K562 (cell line): Measurements from ENCODE around the gene TEX28. TPM values are rescaled to one million over a fixed set of nuclear protein-coding genes. Genes with fewer than 3 reads are reported as not detected.

Experiments used
- ATAC-seq: fragments of 200-7000 bp; cut with Tn5 transposase; 3 replicates; pipeline ENCODE4 v1.9.1; 2020; ENCODE audit warnings: moderate library complexity
- BruUV-seq: library from RNA; stranded (reverse); fragments of 400-500 nt; replicated peaks from 2 replicates; lab custom pipeline; 2021; lab: Mats Ljungman, UMichigan
- CTCF ChIA-PET: fragments of 300-600 bp; formaldehyde crosslinking; extraction: SDS; loops from one replicate; lab custom pipeline; 2021; ENCODE audit warnings: low intra/inter-chr PET ratio; lab: Yijun Ruan, JAX
- POLR2A ChIA-PET: fragments of 300-600, 350-650 bp; sonication (Branson Sonifier 250); formaldehyde crosslinking; extraction: SDS; loops from one replicate; lab custom pipeline; 2021; ENCODE audit warnings: antibody characterized with exemption, inconsistent platforms; lab: Yijun Ruan, JAX
- DNase-seq, 4 experiments: peaks; one replicate each; pipeline versions ENCODE4 v3.0.0 to v3.0.0-alpha.2; 2011 to 2018; ENCODE audit warnings: low spot score in 3 of 4, mixed read lengths in 3 of 4; ENCODE audit errors: extremely low read depth in 1 of 4
- FAIRE-seq: peaks from 2 replicates; lab custom pipeline; 2011; peaks lifted over from hg19 to GRCh38; lab: Jason Lieb, UNC
- H2AFZ ChIP-seq: 2 replicates; pipeline ENCODE4 v1.6.0; 2011; ENCODE audit warnings: low read depth, low read length, control low read depth, inconsistent platforms
- H3K27ac ChIP-seq: fragments of 200-600 bp; 3 replicates; pipeline ENCODE4 v1.8.0; 2011; ENCODE audit warnings: low read depth, mild to moderate bottlenecking, control low read depth, inconsistent platforms, low read length, moderate library complexity, mixed read lengths; ENCODE audit errors: extremely low read depth
- H3K27me3 ChIP-seq, 2 experiments: fragments of 300-600 bp in 1 of 2; 2 replicates in 1 of 2; 3 replicates in 1 of 2; pipeline versions ENCODE4 v1.6.0 to v1.8.0; 2011; ENCODE audit warnings: inconsistent platforms in 2 of 2, low read length in 2 of 2, mild to moderate bottlenecking in 1 of 2, mixed read lengths in 1 of 2, moderate library complexity in 1 of 2; ENCODE audit not compliant: control insufficient read depth in 2 of 2, insufficient read depth in 2 of 2
- H3K36me3 ChIP-seq: fragments of 300-600 bp; 3 replicates; pipeline ENCODE4 v1.8.0; 2011; ENCODE audit warnings: mild to moderate bottlenecking, low read length, inconsistent platforms; ENCODE audit not compliant: control insufficient read depth, insufficient read depth
- H3K4me1 ChIP-seq, 2 experiments: fragments of 200-600 bp in 1 of 2; replicated peaks in 1 of 2; 2 replicates in 1 of 2; 3 replicates in 1 of 2; pipeline versions ENCODE4 v1.5.1 to v1.8.0; 2011; ENCODE audit warnings: inconsistent platforms in 2 of 2, low read length in 2 of 2, mild to moderate bottlenecking in 1 of 2, mixed read lengths in 1 of 2, moderate library complexity in 1 of 2; ENCODE audit not compliant: control insufficient read depth in 2 of 2, insufficient read depth in 2 of 2
- H3K4me2 ChIP-seq: 2 replicates; pipeline ENCODE4 v1.6.1; 2011; ENCODE audit warnings: low read length, control low read depth, inconsistent platforms, mixed read lengths; ENCODE audit not compliant: insufficient read depth
- H3K4me3 ChIP-seq: fragments of 200-600 bp; sonication (generic), shearing (Covaris generic); 2 replicates; pipeline ENCODE4 v1.5.1; 2016; ENCODE audit warnings: control low read depth, inconsistent platforms
- H3K79me2 ChIP-seq: fragments of 200-600 bp; 3 replicates; pipeline ENCODE4 v1.8.0; 2011; ENCODE audit warnings: low read length, inconsistent platforms; ENCODE audit not compliant: control insufficient read depth, insufficient read depth
- H3K9ac ChIP-seq, 2 experiments: 2 replicates each; pipeline versions ENCODE4 v1.6.0 to v1.6.1; 2011; ENCODE audit warnings: low read depth in 2 of 2, low read length in 2 of 2, control low read depth in 1 of 2, inconsistent platforms in 1 of 2, mild to moderate bottlenecking in 1 of 2, mixed read lengths in 1 of 2; ENCODE audit not compliant: insufficient read depth in 1 of 2
- H3K9me1 ChIP-seq: one replicate; pipeline ENCODE4 v1.6.0; 2011; ENCODE audit warnings: inconsistent platforms, mild to moderate bottlenecking, low read length, moderate library complexity; ENCODE audit not compliant: control insufficient read depth, insufficient read depth
- H3K9me3 ChIP-seq: replicated peaks from 2 replicates; pipeline ENCODE4 v1.5.1; 2011; ENCODE audit warnings: low read depth, low read length, inconsistent platforms; ENCODE audit not compliant: control insufficient read depth, insufficient read depth
- H4K20me1 ChIP-seq: replicated peaks from 2 replicates; pipeline ENCODE4 v1.6.1; 2011; ENCODE audit warnings: low read length, inconsistent platforms, mixed read lengths; ENCODE audit not compliant: control insufficient read depth, insufficient read depth
- EHMT2 ChIP-seq: fragments of 450-650 bp; IDR thresholded peaks from 2 replicates; pipeline ENCODE4 v1.6.1; 2018; ENCODE audit warnings: antibody characterized with exemption
- NR4A1 ChIP-seq, 2 experiments: fragments of 250-450 bp in 1 of 2; fragments of 450-650 bp in 1 of 2; sonication (Bioruptor Pico) in 1 of 2; IDR thresholded peaks; 2 replicates each; pipeline versions ENCODE4 v1.4.0 to v1.6.1; 2016 to 2020; ENCODE audit warnings: mild to moderate bottlenecking in 2 of 2, missing compliant biosample characterization in 1 of 2, missing genetic modification characterization in 1 of 2, moderate library complexity in 1 of 2
- REST ChIP-seq, 2 experiments: fragments of 450-650 bp; formaldehyde crosslinking in 1 of 2; IDR thresholded peaks; 2 replicates each; pipeline versions ENCODE4 v1.4.0 to v1.6.1; 2014 to 2020; ENCODE audit warnings: mild to moderate bottlenecking in 2 of 2, borderline replicate concordance in 1 of 2, low read depth in 1 of 2
- RFX7 ChIP-seq: fragments of 250-450 bp; sonication (Bioruptor Pico); IDR thresholded peaks from 2 replicates; pipeline ENCODE4 v1.5.1; 2021; ENCODE audit warnings: mild to moderate bottlenecking
- ZNF551 ChIP-seq: fragments of 250-450 bp; sonication (Bioruptor Pico); IDR thresholded peaks from 2 replicates; pipeline ENCODE4 v1.5.0; 2021; ENCODE audit warnings: mild to moderate bottlenecking, moderate library complexity
- WGBS: fragments of 100-300 bp; shearing (Covaris generic); methylation state at CpG from one replicate; pipeline ENCODE4 v1.1.6; 2016; ENCODE audit warnings: low coverage, mixed read lengths; ENCODE audit not compliant: insufficient coverage; ENCODE audit errors: missing lambda C conversion rate; 5-methylcytosine and 5-hydroxymethylcytosine counted together
- in situ Hi-C: fragments of 300-500 bp; cut with MboI; formaldehyde crosslinking; loops from 4 replicates; pipeline ENCODE4 v1.15.0; 2018; ENCODE audit warnings: inconsistent platforms, mixed read lengths
- intact Hi-C: fragments of 100-400 bp; cut with micrococcal nuclease; formaldehyde crosslinking; loops from 2 replicates; pipeline ENCODE4 v1.14.2; 2022
- polyA plus RNA-seq, 8 experiments: library from polyadenylated mRNA; depleted of rRNA in 4 of 8; stranded (reverse) in 5 of 8; unstranded in 3 of 8; fragments of >200 nt; fragmentation: Nextera tagmentation in 2 of 8; fragmentation: Illumina TruSeq in 1 of 8; extraction: Ambion mirVana in 2 of 8; extraction: Trizol in 1 of 8; gene quantifications; 2 replicates each; pipeline versions ENCODE4 v1.2.1 to v1.2.3, GENCODE V29; 2011 to 2014; ENCODE audit warnings: inconsistent platforms in 1 of 8, missing spikeins in 1 of 8
- total RNA-seq, 7 experiments: library from RNA; depleted of rRNA in 6 of 7; stranded (reverse); fragments of >200 nt in 6 of 7; fragmentation: Illumina TruSeq in 2 of 7; extraction: Trizol in 2 of 7; gene quantifications; 2 replicates each; pipeline versions ENCODE4 v1.2.1 to v1.2.3, GENCODE V29; 2011 to 2021; ENCODE audit warnings: low replicate concordance in 1 of 7
- TF ChIP-seq, protein P1 (sequence below), 3 experiments: fragments of 200-800 bp in 1 of 3; fragments of 250-450 bp in 1 of 3; fragments of 450-650 bp in 1 of 3; sonication (Bioruptor Pico) in 1 of 3; sonication (Bioruptor generic) in 1 of 3; formaldehyde crosslinking in 1 of 3; IDR thresholded peaks; 2 replicates each; pipeline versions ENCODE4 v1.6.1 to v1.8.0; 2016 to 2022; ENCODE audit warnings: mild to moderate bottlenecking in 2 of 3, missing genetic modification characterization in 2 of 3, missing compliant biosample characterization in 1 of 3, moderate library complexity in 1 of 3
- TF ChIP-seq, protein P2 (sequence below), 3 experiments: IDR thresholded peaks in 2 of 3; conservative IDR thresholded peaks in 1 of 3; 2 replicates each; pipeline ENCODE4 v1.5.1; 2011 to 2012; ENCODE audit warnings: low read length in 3 of 3, mild to moderate bottlenecking in 3 of 3, control low read depth in 2 of 3, improper control_type of control experiment in 1 of 3, inconsistent platforms in 1 of 3, low read depth in 1 of 3, mixed read lengths in 1 of 3, moderate library complexity in 1 of 3; ENCODE audit not compliant: insufficient read depth in 2 of 3

Gene TEX28
- total and polyA plus RNA-seq, 9 of the 15 experiments (the other 6 are each of a cell fraction or from before 2014, with no cell fraction given) = not detected

- Histone ChIP-seq H2AFZ (no peak overlapping the region), H3K79me2 (no peaks in the 10 kb centered on the region), H3K27me3 (peaks cover 28 to 60% of the 10 kb centered on the region in 2 experiments), H3K36me3 (no peaks in the 10 kb centered on the region), H3K4me1 (no peaks in the 10 kb centered on the region; a peak in 1 of 5 replicates), H3K4me2 (no peak overlapping the region), H3K9ac (no peak overlapping the region), H3K9me3 (no peaks in the 10 kb centered on the region), H3K27ac (no peak overlapping the region), H4K20me1 (no peaks in the 10 kb centered on the region), H3K4me3 (no peak overlapping the region), H3K9me1 (no peaks in the 10 kb centered on the region)
- peak in 2 of 4 experiments; percentile 17 to 44 for DNase-seq
- ATAC-seq = peak; percentile 76
- POLR2A ChIA-PET = interaction anchor here (1.0 to 1.5 kb wide), 2 partner anchors 9 to 10 kb away, joined by 3 read pairs; no protein-coding TSS in a partner anchor
- no TSS peak for BruUV-seq
- WGBS = 2% methylated on average over 5 of the region's 10 CpGs
- intact Hi-C loops (no loop called here), in situ Hi-C loops (loop anchor here (25.0 kb wide), 1 partner anchor 109 kb away; the partner anchor contains the start of gene OPN1MW2)
- CTCF ChIA-PET = no interaction called here
- TF ChIP-seq ZNF551 (no peak), RFX7 (CRISPR knock-in tag) (no peak), NR4A1 (CRISPR knock-in tag; IDR thresholded peaks at IDR 0.05) (no peak), NR4A1 (tag; IDR thresholded peaks at IDR 0.05) (no peak), EHMT2 (no peak), REST (IDR thresholded peaks at IDR 0.05; ENCODE audit: borderline replicate concordance) (peak; percentile 9; the same call in 1 of the 2 replicates), REST (CRISPR knock-in tag; IDR thresholded peaks at IDR 0.05; ENCODE audit: low read depth) (no peak)
- TF ChIP-seq, protein P1, sequence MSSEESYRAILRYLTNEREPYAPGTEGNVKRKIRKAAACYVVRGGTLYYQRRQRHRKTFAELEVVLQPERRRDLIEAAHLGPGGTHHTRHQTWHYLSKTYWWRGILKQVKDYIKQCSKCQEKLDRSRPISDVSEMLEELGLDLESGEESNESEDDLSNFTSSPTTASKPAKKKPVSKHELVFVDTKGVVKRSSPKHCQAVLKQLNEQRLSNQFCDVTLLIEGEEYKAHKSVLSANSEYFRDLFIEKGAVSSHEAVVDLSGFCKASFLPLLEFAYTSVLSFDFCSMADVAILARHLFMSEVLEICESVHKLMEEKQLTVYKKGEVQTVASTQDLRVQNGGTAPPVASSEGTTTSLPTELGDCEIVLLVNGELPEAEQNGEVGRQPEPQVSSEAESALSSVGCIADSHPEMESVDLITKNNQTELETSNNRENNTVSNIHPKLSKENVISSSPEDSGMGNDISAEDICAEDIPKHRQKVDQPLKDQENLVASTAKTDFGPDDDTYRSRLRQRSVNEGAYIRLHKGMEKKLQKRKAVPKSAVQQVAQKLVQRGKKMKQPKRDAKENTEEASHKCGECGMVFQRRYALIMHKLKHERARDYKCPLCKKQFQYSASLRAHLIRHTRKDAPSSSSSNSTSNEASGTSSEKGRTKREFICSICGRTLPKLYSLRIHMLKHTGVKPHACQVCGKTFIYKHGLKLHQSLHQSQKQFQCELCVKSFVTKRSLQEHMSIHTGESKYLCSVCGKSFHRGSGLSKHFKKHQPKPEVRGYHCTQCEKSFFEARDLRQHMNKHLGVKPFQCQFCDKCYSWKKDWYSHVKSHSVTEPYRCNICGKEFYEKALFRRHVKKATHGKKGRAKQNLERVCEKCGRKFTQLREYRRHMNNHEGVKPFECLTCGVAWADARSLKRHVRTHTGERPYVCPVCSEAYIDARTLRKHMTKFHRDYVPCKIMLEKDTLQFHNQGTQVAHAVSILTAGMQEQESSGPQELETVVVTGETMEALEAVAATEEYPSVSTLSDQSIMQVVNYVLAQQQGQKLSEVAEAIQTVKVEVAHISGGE (CRISPR knock-in tag; IDR thresholded peaks at IDR 0.05) = no peak
- TF ChIP-seq, protein P2, sequence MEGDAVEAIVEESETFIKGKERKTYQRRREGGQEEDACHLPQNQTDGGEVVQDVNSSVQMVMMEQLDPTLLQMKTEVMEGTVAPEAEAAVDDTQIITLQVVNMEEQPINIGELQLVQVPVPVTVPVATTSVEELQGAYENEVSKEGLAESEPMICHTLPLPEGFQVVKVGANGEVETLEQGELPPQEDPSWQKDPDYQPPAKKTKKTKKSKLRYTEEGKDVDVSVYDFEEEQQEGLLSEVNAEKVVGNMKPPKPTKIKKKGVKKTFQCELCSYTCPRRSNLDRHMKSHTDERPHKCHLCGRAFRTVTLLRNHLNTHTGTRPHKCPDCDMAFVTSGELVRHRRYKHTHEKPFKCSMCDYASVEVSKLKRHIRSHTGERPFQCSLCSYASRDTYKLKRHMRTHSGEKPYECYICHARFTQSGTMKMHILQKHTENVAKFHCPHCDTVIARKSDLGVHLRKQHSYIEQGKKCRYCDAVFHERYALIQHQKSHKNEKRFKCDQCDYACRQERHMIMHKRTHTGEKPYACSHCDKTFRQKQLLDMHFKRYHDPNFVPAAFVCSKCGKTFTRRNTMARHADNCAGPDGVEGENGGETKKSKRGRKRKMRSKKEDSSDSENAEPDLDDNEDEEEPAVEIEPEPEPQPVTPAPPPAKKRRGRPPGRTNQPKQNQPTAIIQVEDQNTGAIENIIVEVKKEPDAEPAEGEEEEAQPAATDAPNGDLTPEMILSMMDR (IDR thresholded peaks at IDR 0.05 in 2 of 3, conservative IDR thresholded peaks at IDR 0.05 in 1 of 3; ENCODE audit: insufficient read depth in 2 of 3, low read depth in 1 of 3, low read length in 3 of 3) = peak; percentile 23 to 50 (median 44); a peak in 3 of 6 replicates
- no peak for FAIRE-seq
Measured at GRCh38 chrX:154321594-154321993, 26.7 kb upstream of the TEX28 start.
